Activated CD4-positive, alpha-beta T cell treated with anti-CD3 and anti-CD28 coated beads, Interleukin-2, amount 10 ng/mL, durations not matched to agents 24 days and 14 days (primary cell): Measurements from ENCODE around the gene WDR18. TPM values are rescaled to one million over a fixed set of nuclear protein-coding genes. Genes with fewer than 3 reads are reported as not detected.

ENCODE experiments used
- DNase-seq: peaks from one replicate; pipeline ENCODE4 v3.0.0; 2022
- H3K27ac Mint-ChIP-seq: one replicate; pipeline ENCODE4 v1.8.0; 2022; ENCODE audit warnings: mild to moderate bottlenecking, mixed read lengths
- H3K27me3 Mint-ChIP-seq: one replicate; pipeline ENCODE4 v1.8.0; 2022; ENCODE audit warnings: mixed read lengths
- H3K36me3 Mint-ChIP-seq: one replicate; pipeline ENCODE4 v1.8.0; 2022; ENCODE audit warnings: low read depth, mild to moderate bottlenecking, mixed read lengths
- H3K4me1 Mint-ChIP-seq: one replicate; pipeline ENCODE4 v1.8.0; 2021; ENCODE audit warnings: mixed read lengths
- H3K4me3 Mint-ChIP-seq: one replicate; pipeline ENCODE4 v1.8.0; 2022; ENCODE audit warnings: mild to moderate bottlenecking, moderate library complexity, mixed read lengths
- H3K9me3 Mint-ChIP-seq: one replicate; pipeline ENCODE4 v1.8.0; 2021; ENCODE audit warnings: mixed read lengths
- intact Hi-C: fragments of 100-400 bp; cut with micrococcal nuclease; formaldehyde crosslinking; loops from one replicate; pipeline ENCODE4 v1.15.1; 2023
- total RNA-seq: library from RNA; stranded (reverse); gene quantifications from 2 replicates; pipeline ENCODE4 v1.2.3, GENCODE V29; 2022

WDR18 gene, protein sequence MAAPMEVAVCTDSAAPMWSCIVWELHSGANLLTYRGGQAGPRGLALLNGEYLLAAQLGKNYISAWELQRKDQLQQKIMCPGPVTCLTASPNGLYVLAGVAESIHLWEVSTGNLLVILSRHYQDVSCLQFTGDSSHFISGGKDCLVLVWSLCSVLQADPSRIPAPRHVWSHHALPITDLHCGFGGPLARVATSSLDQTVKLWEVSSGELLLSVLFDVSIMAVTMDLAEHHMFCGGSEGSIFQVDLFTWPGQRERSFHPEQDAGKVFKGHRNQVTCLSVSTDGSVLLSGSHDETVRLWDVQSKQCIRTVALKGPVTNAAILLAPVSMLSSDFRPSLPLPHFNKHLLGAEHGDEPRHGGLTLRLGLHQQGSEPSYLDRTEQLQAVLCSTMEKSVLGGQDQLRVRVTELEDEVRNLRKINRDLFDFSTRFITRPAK
- 104 and 111 TPM in 2 replicates for total RNA-seq

DNA sequence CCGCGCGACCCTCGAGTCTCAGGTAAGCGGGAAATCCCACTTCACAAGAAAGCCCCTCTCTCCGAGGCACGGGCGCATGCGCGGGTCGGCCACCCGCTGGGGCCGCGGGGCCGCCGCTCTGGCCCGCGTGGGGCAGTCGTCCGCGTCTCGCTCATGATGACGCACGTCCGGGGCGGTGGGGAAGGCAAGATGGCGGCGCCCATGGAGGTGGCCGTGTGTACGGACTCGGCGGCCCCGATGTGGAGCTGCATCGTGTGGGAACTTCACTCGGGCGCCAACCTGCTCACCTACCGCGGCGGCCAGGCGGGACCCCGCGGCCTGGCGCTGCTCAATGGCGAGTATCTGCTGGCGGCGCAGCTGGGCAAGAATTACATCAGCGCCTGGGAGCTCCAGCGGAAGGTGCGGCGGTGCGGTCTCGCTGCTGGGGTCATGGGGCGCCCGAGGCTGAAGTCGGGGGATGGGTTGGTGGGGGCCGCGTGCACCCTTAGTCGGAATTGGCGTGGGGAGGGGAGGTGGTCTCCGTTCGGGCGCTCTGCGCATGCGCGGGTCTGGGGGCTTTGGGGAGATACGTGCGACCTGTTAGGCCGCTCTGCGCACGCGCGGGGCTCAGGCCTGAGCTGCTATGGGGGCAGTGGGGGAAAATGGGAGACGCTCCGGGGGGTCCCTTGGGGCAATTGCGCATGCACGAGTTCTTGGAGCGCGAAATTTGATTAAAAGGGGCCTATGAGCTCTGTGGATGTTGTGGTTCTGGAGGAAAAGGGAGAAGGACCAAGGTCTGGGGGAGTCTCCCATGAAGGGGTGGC lies at the start of gene WDR18:
WDR18 (plus strand) TSS at position 181 of the 803 bp plus-strand sequence; CDS start at position 190, 9 bp downstream.
- Mint-ChIP-seq H3K4me3 (peak within 1 kb of the TSS; percentile 98), H3K9me3 (no peaks in the 10 kb centered on the region), H3K27ac (peak within 1 kb of the TSS; percentile 94), H3K36me3 (peaks cover 19% of the 10 kb centered on the region), H3K4me1 (peaks cover 10% of the 10 kb centered on the region), H3K27me3 (no peaks in the 10 kb centered on the region)
- DNase-seq: peak; percentile 98
- intact Hi-C loops: loop anchor here (1.0 kb wide), 1 partner anchor 59 kb away; no protein-coding TSS in a partner anchor

DNA sequence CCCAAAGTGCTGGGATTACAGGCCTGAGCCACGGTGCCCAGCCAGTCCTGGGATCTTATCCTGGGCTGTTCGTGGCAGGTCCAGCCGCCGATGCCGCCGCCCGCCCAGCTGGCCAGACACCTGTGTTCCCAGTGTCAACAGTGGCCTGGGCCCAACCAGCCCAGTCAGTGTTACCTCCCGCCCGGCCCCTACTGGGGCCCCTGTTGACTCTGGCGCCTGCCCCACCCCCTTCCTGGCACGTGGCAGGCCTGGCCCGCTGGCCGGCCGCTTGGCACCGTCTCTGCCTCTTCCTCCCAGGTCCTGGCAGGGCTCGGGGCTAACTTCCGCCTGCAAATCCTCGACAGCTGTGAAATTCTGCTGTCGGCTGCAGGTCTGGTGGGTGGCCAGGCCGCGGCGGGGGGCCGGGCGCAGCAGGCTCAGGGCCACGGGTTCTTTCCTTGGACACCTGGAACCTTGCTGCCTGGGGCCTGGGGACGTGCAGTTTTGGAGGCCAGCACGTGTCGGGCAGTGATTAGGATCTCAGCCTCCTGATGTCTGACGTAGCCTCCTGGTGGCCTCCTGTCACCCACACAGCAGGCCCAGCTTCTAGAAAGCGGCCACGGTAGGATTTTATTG lies 49.2 kb upstream of the WDR18 start:
- intact Hi-C loops: no loop called here
- H3K4me3 Mint-ChIP-seq: no peak overlapping the region
- H3K36me3 Mint-ChIP-seq: peaks cover 25% of the 10 kb centered on the region
- no peak overlapping the region for H3K27ac Mint-ChIP-seq
- H3K9me3 Mint-ChIP-seq: no peaks in the 10 kb centered on the region
- peaks cover 15% of the 10 kb centered on the region for H3K4me1 Mint-ChIP-seq
- DNase-seq: no peak
- H3K27me3 Mint-ChIP-seq: no peaks in the 10 kb centered on the region

DNA sequence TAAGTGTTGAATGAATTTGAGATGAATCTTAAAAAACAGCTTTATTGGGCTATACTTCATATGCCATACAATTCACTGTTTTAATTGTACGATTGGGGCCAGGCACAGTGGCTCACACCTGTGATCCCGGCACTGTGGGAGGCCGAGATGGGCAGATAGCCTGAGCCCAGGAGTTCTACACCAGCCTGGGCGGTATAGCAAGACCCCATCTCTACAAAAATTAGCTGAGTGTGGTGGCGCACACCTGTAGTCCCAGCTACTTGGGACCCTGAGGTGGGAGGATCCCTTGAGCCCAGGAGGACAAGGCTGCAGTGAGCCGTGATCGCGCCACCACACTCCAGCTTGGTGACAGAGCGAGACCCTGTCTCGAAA lies 48.0 kb upstream of the WDR18 start:
- H3K9me3 Mint-ChIP-seq: no peaks in the 10 kb centered on the region
- intact Hi-C loops: no loop called here
- H3K36me3 Mint-ChIP-seq: peaks cover 26% of the 10 kb centered on the region
- H3K4me1 Mint-ChIP-seq: peaks cover 19% of the 10 kb centered on the region
- DNase-seq: no peak
- H3K27me3 Mint-ChIP-seq: no peaks in the 10 kb centered on the region
- H3K27ac Mint-ChIP-seq: no peak overlapping the region
- no peak overlapping the region for H3K4me3 Mint-ChIP-seq

DNA sequence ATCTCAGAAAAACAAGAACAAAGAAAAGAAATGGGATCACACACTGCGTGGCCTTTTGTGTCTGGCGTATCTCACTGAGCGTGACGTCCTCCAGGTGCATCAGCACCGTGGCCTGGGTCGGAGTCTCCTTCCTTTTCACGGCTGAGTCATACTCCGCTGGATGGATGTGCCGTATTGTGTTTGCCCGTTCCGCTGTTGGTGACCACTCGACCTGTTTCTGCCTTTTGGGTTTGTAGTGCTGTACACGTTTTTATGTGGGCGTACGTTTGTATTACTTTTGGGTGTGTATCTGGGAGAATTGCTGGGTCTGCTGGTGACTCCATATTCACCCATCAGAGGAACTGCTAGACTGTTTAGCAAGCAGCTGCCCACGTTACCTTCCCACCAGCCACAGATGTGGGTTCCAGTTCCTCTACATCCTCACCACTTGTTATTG lies 46.9 kb upstream of the WDR18 start:
- intact Hi-C loops: no loop called here
- Mint-ChIP-seq H3K4me3 (peak overlapping the region; percentile 46), H3K27me3 (no peaks in the 10 kb centered on the region), H3K36me3 (peaks cover 30% of the 10 kb centered on the region), H3K9me3 (no peaks in the 10 kb centered on the region), H3K4me1 (peaks cover 22% of the 10 kb centered on the region), H3K27ac (peak overlapping the region; percentile 16)
- DNase-seq: peak; percentile 83

DNA sequence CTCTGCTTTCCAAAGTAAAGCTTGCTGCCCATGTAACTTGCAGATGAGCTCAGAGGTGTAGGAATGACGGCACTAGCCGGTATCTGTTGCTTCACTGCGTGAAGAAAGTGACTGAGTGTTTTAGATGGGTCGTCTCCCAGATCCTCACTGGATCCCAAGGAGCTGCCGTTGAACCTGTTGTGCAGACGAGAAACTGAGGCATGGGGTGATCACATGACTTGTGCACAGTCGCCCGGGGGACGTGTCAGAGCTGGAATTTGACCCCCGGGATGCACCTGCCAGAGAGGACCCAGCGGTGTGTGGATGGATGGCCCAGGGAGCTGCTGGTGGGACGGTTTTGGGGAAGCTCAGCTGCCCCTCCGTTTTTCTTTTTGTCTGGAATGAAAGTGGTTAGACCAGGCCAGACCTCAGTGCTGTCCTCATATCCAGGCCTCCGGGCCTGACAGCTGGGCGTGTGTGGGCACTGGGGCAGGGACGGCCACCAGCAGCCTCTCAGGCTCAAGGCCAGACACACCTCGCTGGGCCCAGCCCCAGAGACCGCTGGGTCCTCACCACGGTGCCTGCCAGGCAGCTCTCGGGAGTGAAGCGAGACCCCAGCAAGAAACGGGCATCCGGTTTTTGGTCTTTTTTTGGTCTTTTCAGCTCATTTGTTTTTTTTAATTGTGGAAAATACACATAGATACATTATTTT lies 45.8 kb upstream of the WDR18 start:
- Mint-ChIP-seq H3K36me3 (peaks cover 31% of the 10 kb centered on the region), H3K4me1 (peaks cover 19% of the 10 kb centered on the region), H3K27me3 (no peaks in the 10 kb centered on the region), H3K9me3 (no peaks in the 10 kb centered on the region), H3K27ac (no peak overlapping the region), H3K4me3 (no peak overlapping the region)
- no peak for DNase-seq
- intact Hi-C loops: no loop called here

DNA sequence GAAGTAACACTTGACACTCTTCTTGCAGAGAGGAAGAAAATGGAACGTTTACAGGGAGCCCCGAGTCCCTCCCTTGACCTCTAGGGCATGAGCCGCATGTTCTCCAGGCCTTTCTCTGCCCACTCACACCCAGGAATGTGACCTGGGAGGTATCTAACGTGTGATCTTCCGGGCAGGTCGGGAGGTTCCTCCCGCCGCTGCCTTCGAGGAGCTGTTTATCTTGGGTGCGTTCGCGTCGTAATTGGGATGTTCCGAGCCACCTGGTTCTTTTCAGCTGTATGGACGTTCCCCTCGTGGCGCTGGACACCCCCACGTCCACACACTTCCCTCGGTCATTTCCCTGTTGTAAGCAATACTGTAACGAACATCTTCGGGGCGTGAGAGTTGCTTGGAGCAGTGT lies 44.7 kb upstream of the WDR18 start:
- H3K36me3 Mint-ChIP-seq: peaks cover 33% of the 10 kb centered on the region
- intact Hi-C loops: no loop called here
- peaks cover 19% of the 10 kb centered on the region for H3K4me1 Mint-ChIP-seq
- no peak overlapping the region for H3K4me3 Mint-ChIP-seq
- no peak overlapping the region for H3K27ac Mint-ChIP-seq
- H3K9me3 Mint-ChIP-seq: no peaks in the 10 kb centered on the region
- DNase-seq: no peak
- H3K27me3 Mint-ChIP-seq: no peaks in the 10 kb centered on the region

DNA sequence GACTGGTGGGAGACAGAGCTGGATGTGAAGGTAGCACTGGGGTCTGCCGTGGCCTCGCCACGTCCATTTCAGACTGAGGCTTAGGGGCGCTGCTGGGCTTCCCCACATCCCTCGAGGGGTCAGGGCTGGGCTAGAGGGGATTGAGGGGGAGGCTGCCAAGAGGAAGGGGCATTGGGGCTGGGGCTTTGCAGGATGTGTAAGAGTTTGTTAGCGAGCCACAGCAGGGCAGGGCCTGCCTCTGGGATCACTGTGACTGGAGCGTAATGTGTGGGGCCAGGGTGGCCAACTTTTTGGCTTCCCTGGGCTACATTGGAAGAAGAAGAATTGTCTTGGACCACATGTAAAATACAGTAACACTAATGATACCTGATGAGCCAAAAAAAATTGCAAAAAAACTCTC lies 44.2 kb upstream of the WDR18 start:
- no peaks in the 10 kb centered on the region for H3K27me3 Mint-ChIP-seq
- H3K27ac Mint-ChIP-seq: peak overlapping the region; percentile 16
- DNase-seq: no peak
- H3K4me3 Mint-ChIP-seq: peak overlapping the region; percentile 75
- intact Hi-C loops: no loop called here
- H3K4me1 Mint-ChIP-seq: peaks cover 20% of the 10 kb centered on the region
- H3K36me3 Mint-ChIP-seq: peaks cover 33% of the 10 kb centered on the region
- no peaks in the 10 kb centered on the region for H3K9me3 Mint-ChIP-seq

DNA sequence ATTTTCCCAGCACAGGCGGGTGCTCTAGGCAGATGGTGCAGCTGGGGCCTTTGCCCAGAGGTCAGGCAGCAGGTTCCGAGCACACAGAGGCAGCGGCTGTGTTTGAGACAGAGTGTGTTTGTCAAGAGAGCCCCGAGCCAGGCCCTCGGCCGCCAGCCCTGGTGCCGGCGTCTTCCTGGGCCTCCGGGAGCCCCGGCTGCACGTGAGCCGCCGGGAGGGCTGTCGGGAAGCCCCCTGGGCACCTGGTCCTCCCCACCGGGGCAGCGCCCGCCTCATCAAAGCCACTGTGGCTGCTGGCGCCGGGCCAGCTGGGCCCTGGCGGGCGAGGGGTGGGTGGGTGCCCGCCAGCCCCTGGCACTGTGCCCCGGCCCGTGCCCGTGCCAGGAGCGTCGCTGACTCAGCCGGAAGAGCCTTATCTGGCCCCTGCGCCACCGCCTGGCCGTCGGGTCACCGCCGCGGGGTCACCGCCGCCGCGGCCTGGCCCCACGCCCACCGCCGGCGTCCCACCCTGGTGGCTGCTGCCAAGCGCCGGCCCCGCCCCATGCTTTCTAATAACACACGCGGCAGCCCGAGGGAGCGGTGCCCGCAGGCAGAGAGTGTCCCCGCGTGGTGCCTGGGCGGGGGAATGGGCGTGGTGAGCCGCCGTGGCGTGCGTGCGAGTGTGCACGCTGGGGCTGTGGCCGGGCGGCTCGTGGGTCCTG lies 43.4 kb upstream of the WDR18 start:
- peak overlapping the region; percentile 75 for H3K4me3 Mint-ChIP-seq
- intact Hi-C loops: no loop called here
- H3K27ac Mint-ChIP-seq: no peak overlapping the region
- DNase-seq: peak; percentile 86
- peaks cover 20% of the 10 kb centered on the region for H3K4me1 Mint-ChIP-seq
- peaks cover 28% of the 10 kb centered on the region for H3K36me3 Mint-ChIP-seq
- H3K9me3 Mint-ChIP-seq: no peaks in the 10 kb centered on the region
- H3K27me3 Mint-ChIP-seq: no peaks in the 10 kb centered on the region

DNA sequence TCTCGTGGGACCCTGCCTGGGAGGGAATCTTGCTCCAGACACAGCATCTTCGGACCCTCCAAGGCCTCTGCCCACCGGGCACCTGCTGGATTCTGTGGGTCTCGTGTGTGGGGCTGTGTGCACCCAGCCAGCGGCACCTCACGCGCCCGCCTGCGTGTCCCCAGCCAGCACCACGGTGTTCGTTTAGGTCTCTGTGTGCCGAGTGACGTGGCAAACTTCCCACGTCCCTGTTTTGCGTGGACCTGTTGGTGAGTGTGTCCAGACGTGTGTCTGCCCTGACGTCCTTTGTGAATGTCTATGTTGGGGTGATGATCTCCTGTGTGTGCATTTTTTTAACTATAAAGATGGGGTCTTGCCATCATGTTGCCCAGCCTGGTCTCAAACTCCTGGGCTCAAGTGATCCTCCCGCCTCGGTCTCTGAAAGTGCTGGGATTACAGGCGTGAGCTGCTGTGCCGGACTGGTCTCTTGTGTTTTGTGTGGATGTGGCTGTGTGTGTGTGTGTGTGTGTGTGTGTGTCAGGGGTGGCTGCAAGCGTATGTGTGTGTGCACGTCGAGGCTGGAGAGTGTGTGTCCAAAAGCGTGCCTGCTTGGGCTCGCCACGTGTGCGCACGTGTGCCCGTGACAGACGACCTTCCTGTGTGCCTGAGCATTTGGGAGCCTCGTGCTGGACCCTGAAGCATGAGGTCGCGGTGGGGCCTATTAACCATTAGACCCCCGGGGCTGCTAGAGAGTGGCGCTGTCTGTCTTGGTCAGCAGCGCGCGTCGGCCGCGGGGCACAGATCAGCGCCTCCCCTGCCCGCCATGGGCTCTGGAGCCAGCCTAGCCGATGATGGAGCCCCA lies 42.6 kb upstream of the WDR18 start:
- Mint-ChIP-seq H3K9me3 (no peaks in the 10 kb centered on the region), H3K27me3 (no peaks in the 10 kb centered on the region), H3K4me1 (peaks cover 20% of the 10 kb centered on the region), H3K27ac (no peak overlapping the region), H3K4me3 (peak overlapping the region; percentile 72), H3K36me3 (peaks cover 28% of the 10 kb centered on the region)
- intact Hi-C loops: no loop called here
- no peak for DNase-seq

DNA sequence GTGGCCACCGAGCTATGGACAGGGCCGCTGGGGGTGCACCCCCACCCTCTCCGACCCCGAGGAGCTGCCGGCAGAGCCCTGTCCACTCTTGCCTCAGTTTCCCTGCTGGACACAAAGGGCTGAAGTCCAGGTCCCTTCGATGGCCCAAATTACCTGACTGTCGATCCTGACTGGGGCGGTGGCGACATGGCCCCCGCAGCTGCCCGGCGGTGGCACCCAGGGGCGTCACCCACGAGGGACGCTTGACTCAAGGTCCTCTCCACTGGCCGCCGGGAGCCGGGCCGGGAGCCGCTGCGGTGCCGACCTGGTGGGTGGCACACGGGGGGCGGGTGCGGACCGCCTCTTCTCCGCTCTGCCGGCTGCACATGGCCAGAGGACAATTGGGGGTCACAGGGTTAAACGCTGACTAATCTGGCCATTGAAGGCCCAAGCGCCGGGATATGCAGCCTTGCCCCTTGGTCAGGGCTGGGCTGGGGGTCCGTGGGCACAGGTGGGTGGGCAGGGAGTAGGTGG lies 42.0 kb upstream of the WDR18 start:
- Mint-ChIP-seq H3K27ac (no peak overlapping the region), H3K36me3 (peaks cover 24% of the 10 kb centered on the region), H3K4me3 (no peak overlapping the region), H3K4me1 (peaks cover 18% of the 10 kb centered on the region), H3K27me3 (no peaks in the 10 kb centered on the region), H3K9me3 (no peaks in the 10 kb centered on the region)
- intact Hi-C loops: no loop called here
- no peak for DNase-seq

DNA sequence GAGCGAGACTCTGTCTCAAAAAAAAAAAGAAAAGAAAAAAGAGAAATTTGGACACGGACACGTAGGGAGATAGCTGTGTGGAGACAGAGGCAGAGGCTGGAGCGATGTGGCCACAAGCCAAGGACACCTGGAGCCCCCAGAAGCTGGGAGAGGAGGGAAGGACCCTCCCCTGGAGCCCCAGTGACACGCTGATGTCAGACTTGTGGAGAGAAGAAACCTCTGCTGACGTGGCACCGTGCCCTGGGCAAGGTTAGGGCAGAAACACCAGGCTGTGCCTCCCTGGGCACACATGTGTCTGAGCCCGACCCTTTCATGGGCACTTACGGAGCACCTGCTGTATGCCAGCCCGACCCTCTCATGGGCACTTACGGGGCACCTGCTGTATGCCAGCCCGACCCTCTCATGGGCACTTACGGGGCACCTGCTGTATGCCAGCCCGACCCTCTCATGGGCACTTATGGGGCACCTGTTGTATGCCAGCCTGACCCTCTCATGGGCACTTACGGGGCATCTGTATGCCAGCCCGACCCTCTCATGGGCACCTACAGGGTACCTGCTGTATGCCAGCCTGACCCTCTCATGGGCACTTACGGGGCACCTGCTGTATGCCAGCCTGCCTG lies 40.5 kb upstream of the WDR18 start:
- Mint-ChIP-seq H3K4me3 (no peak overlapping the region), H3K27ac (no peak overlapping the region), H3K36me3 (peaks cover 18% of the 10 kb centered on the region), H3K27me3 (no peaks in the 10 kb centered on the region), H3K9me3 (no peaks in the 10 kb centered on the region), H3K4me1 (peaks cover 12% of the 10 kb centered on the region)
- intact Hi-C loops: no loop called here
- DNase-seq: no peak

DNA sequence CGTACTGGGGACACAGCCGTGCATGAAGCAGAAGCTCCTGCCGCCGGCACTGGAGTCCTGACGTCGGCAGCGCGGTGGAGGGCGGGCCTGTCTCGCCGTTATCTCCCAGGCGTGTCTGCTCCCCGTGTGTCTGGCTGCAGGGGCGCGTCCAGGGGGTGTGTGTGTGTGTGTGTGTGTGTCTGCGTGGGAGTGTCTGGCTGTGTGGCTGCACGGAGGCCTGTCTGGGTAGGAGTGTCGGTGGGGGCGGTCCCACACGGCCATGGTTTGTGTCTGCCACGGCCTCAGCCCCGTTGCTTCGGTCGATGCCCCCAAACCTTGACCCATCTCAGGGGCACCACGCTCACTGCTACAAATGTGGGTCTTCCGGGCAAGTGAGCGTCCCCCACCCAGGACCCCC lies 40.0 kb upstream of the WDR18 start:
- Mint-ChIP-seq H3K27ac (no peak overlapping the region), H3K27me3 (no peaks in the 10 kb centered on the region), H3K4me1 (peaks cover 12% of the 10 kb centered on the region), H3K36me3 (peaks cover 18% of the 10 kb centered on the region), H3K9me3 (no peaks in the 10 kb centered on the region), H3K4me3 (no peak overlapping the region)
- intact Hi-C loops: no loop called here
- no peak for DNase-seq
